ENCODE measurements around the gene RFX7. TPM values are rescaled to one million over a fixed set of nuclear protein-coding genes. Genes with fewer than 3 reads are reported as not detected.

RFX7 gene
- total and polyA plus RNA-seq, 4 experiments from 2014 or later = 0.30 to 37.5 (median 19.7) TPM

- no peak overlapping the region for H3K4me3 Mint-ChIP-seq
- intact Hi-C loops (cut with micrococcal nuclease) = no loop called here
These were observed 184.7 kb downstream of the RFX7 start for GRCh38 chr15:56058986-56059385.

GRCh38 chr15:56056626-56057025, 187.1 kb downstream of the RFX7 start:
- Mint-ChIP-seq H3K27ac (no peak overlapping the region), H3K4me3 (no peak overlapping the region), H3K9me3 (peaks cover 0 to 4% (median 2%) of the 10 kb centered on the region in 8 donors), H3K4me1 (peaks cover 0 to 5% (median 3%) of the 10 kb centered on the region in 4 donors), H3K36me3 (no peaks in the 10 kb centered on the region), H3K27me3 (peaks cover 4 to 6% of the 10 kb centered on the region in 2 donors)
- Histone ChIP-seq H3K27me3 (ENCODE audit: insufficient read depth, low read length) (no peaks in the 10 kb centered on the region), H3K36me3 (ENCODE audit: insufficient read depth, low read length) (no peaks in the 10 kb centered on the region), H3K9me3 (ENCODE audit: control insufficient read depth in 1 of 2, low read length in 2 of 2) (no peaks in the 10 kb centered on the region), H3K4me1 (ENCODE audit: insufficient read depth, low read length) (no peaks in the 10 kb centered on the region), H3K4me3 (ENCODE audit: low read length in 2 of 2) (no peak overlapping the region), H3K27ac (ENCODE audit: low read depth, low read length) (no peak overlapping the region)
- ChIA-PET POLR2A (ENCODE audit: partially characterized antibody) (no interaction called here), CTCF (ENCODE audit: partially characterized antibody) (no interaction called here)
- intact Hi-C loops (cut with micrococcal nuclease) = no loop called here
- DNase-seq = no peak

More at GRCh38 chr15:56058986-56059385, 184.7 kb downstream of the RFX7 start:
- H3K36me3 Mint-ChIP-seq = no peaks in the 10 kb centered on the region
- peaks cover 4 to 9% of the 10 kb centered on the region in 2 donors for H3K27me3 Mint-ChIP-seq
- Histone ChIP-seq H3K36me3 (ENCODE audit: insufficient read depth, low read length) (no peaks in the 10 kb centered on the region), H3K9me3 (ENCODE audit: control insufficient read depth in 1 of 2, low read length in 2 of 2) (no peaks in the 10 kb centered on the region), H3K27me3 (ENCODE audit: insufficient read depth, low read length) (no peaks in the 10 kb centered on the region), H3K4me3 (ENCODE audit: low read length in 2 of 2) (no peak overlapping the region), H3K27ac (ENCODE audit: low read depth, low read length) (no peak overlapping the region), H3K4me1 (ENCODE audit: insufficient read depth, low read length) (no peaks in the 10 kb centered on the region)
- CTCF ChIA-PET (ENCODE audit: partially characterized antibody) = no interaction called here
- no peak overlapping the region for H3K27ac Mint-ChIP-seq
- peaks cover 0 to 12% (median 4%) of the 10 kb centered on the region in 8 donors for H3K9me3 Mint-ChIP-seq
- DNase-seq = no peak
- H3K4me1 Mint-ChIP-seq = no peaks in the 10 kb centered on the region
- POLR2A ChIA-PET (ENCODE audit: partially characterized antibody) = no interaction called here

DNA sequence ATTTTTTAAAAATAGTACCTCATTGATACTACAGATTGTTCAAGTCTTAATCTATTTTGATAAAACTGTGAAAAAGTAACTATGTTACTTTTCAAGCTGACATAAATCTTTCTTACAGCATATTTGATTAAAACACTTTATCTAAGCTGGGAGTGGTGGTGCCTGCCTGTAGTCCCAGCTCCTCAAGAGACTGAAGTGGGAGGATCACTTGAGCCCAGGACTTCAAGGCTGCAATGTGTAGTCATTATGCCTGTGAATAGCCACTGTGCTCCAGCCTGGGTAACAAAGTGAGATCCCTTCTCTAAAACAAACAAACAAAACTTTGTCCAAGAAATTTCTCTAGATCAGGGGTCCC, 190.7 kb downstream of the RFX7 start:
- Mint-ChIP-seq H3K27ac (no peak overlapping the region), H3K4me3 (no peak overlapping the region), H3K4me1 (peaks cover 0 to 5% (median 3%) of the 10 kb centered on the region in 4 donors), H3K9me3 (no peaks in the 10 kb centered on the region), H3K36me3 (no peaks in the 10 kb centered on the region), H3K27me3 (no peaks in the 10 kb centered on the region)
- Histone ChIP-seq H3K4me1 (ENCODE audit: insufficient read depth, low read length) (no peaks in the 10 kb centered on the region), H3K4me3 (ENCODE audit: low read length in 2 of 2) (no peak overlapping the region), H3K36me3 (ENCODE audit: insufficient read depth, low read length) (no peaks in the 10 kb centered on the region), H3K27me3 (ENCODE audit: insufficient read depth, low read length) (no peaks in the 10 kb centered on the region), H3K27ac (ENCODE audit: low read depth, low read length) (no peak overlapping the region), H3K9me3 (ENCODE audit: control insufficient read depth in 1 of 2, low read length in 2 of 2) (no peaks in the 10 kb centered on the region)
- no peak for DNase-seq
- ChIA-PET POLR2A (ENCODE audit: partially characterized antibody) (interaction anchor here (1.3 kb wide), 1 partner anchor 9 kb away, joined by 3 read pairs; no protein-coding TSS in a partner anchor), CTCF (ENCODE audit: partially characterized antibody) (interaction anchor here (0.7 to 4.9 kb wide), 15 partner anchors 9 to 405 kb away, joined by 3 to 38 read pairs (median 5); partner anchors contain the start of gene NEDD4)
- intact Hi-C loops (cut with micrococcal nuclease) = loop anchor here (1.0 to 2.0 kb wide), 3 partner anchors 136 to 405 kb away; no protein-coding TSS in a partner anchor

GRCh38 chr15:56052395-56053045, 191.2 kb downstream of the RFX7 start:
- no peaks in the 10 kb centered on the region for H3K9me3 Mint-ChIP-seq
- H3K27me3 Mint-ChIP-seq = no peaks in the 10 kb centered on the region
- peaks cover 0 to 5% (median 3%) of the 10 kb centered on the region in 4 donors for H3K4me1 Mint-ChIP-seq
- H3K36me3 Mint-ChIP-seq = no peaks in the 10 kb centered on the region
- H3K27ac Mint-ChIP-seq = peak overlapping the region in 2 of 7 donors; percentile 31 to 36
- Histone ChIP-seq H3K4me3 (ENCODE audit: low read length in 2 of 2) (no peak overlapping the region), H3K4me1 (ENCODE audit: insufficient read depth, low read length) (no peaks in the 10 kb centered on the region), H3K9me3 (ENCODE audit: control insufficient read depth in 1 of 2, low read length in 2 of 2) (no peaks in the 10 kb centered on the region), H3K27me3 (ENCODE audit: insufficient read depth, low read length) (no peaks in the 10 kb centered on the region), H3K27ac (ENCODE audit: low read depth, low read length) (no peak overlapping the region), H3K36me3 (ENCODE audit: insufficient read depth, low read length) (no peaks in the 10 kb centered on the region)
- ChIA-PET CTCF (ENCODE audit: partially characterized antibody) (interaction anchor here (0.7 to 4.9 kb wide), 13 partner anchors 10 to 404 kb away, joined by 3 to 38 read pairs (median 4); partner anchors contain the start of gene NEDD4), POLR2A (ENCODE audit: partially characterized antibody) (interaction anchor here (0.8 to 1.3 kb wide), 2 partner anchors 9 to 193 kb away, joined by 3 read pairs; no protein-coding TSS in a partner anchor)
- intact Hi-C loops (cut with micrococcal nuclease) = loop anchor here (1.0 to 2.0 kb wide), 6 partner anchors 9 to 404 kb away; partner anchors contain the start of gene NEDD4
- H3K4me3 Mint-ChIP-seq = no peak overlapping the region
- peak in 4 of 5 donors; percentile 44 to 59 (median 47) for DNase-seq

DNA sequence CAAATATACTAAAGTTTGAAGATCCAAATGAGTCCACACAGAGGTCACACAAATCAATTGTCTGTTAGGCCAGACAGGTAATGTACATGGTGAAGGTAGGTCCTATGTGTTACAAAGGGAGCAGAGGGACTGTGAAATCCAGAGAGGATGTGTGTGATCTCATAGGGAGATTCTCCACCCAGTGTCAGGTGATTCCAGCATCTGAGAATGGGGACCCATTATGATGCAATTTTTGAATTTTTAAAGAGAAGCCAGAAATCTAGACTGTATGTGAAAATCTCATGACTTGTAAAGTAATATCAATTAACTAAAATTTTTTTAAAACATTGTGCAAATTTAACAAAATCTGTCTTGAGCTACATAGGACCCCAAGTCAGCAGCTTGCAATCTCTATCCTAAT, 192.0 kb downstream of the RFX7 start:
- Histone ChIP-seq H3K9me3 (ENCODE audit: control insufficient read depth in 1 of 2, low read length in 2 of 2) (no peaks in the 10 kb centered on the region), H3K4me3 (ENCODE audit: low read length in 2 of 2) (no peak overlapping the region), H3K4me1 (ENCODE audit: insufficient read depth, low read length) (no peaks in the 10 kb centered on the region), H3K27me3 (ENCODE audit: insufficient read depth, low read length) (no peaks in the 10 kb centered on the region), H3K36me3 (ENCODE audit: insufficient read depth, low read length) (no peaks in the 10 kb centered on the region), H3K27ac (ENCODE audit: low read depth, low read length) (no peak overlapping the region)
- no peaks in the 10 kb centered on the region for H3K9me3 Mint-ChIP-seq
- H3K27me3 Mint-ChIP-seq = no peaks in the 10 kb centered on the region
- CTCF ChIA-PET (ENCODE audit: partially characterized antibody) = interaction anchor here (0.9 to 4.9 kb wide), 6 partner anchors 11 to 403 kb away, joined by 3 to 38 read pairs (median 14); no protein-coding TSS in a partner anchor
- POLR2A ChIA-PET (ENCODE audit: partially characterized antibody) = interaction anchor here (0.8 kb wide), 1 partner anchor 194 kb away, joined by 3 read pairs; no protein-coding TSS in a partner anchor
- intact Hi-C loops (cut with micrococcal nuclease) = loop anchor here (1.0 to 2.0 kb wide), 4 partner anchors 8 to 205 kb away; partner anchors contain the start of gene NEDD4
- no peaks in the 10 kb centered on the region for H3K36me3 Mint-ChIP-seq
- peaks cover 0 to 5% (median 3%) of the 10 kb centered on the region in 4 donors for H3K4me1 Mint-ChIP-seq
- H3K4me3 Mint-ChIP-seq = no peak overlapping the region
- DNase-seq = no peak
- H3K27ac Mint-ChIP-seq = no peak overlapping the region

DNA sequence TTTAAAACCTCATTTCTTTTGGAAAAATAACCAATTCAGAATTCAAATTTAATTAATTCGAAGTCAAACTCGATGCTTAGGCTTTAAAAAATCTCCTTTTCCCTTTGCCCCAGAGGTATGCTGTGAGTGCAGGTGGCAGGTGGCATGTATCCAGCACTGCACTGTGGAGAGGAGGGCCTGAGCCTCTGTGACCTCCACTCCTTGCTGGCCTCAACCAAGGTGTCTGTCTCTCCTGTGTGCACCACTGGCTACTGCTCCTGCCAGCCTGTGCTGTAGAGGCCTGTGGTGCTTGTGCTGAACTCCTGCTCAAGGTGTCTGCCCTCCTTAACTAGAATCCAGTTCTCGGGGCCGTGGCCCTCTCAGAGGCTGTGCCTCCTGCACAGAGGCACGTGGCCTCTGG, 194.1 kb downstream of the RFX7 start:
- DNase-seq = no peak
- Histone ChIP-seq H3K4me3 (ENCODE audit: low read length in 2 of 2) (no peak overlapping the region), H3K9me3 (ENCODE audit: control insufficient read depth in 1 of 2, low read length in 2 of 2) (no peaks in the 10 kb centered on the region), H3K36me3 (ENCODE audit: insufficient read depth, low read length) (no peaks in the 10 kb centered on the region), H3K4me1 (ENCODE audit: insufficient read depth, low read length) (no peaks in the 10 kb centered on the region), H3K27ac (ENCODE audit: low read depth, low read length) (no peak overlapping the region), H3K27me3 (ENCODE audit: insufficient read depth, low read length) (no peaks in the 10 kb centered on the region)
- Mint-ChIP-seq H3K27ac (no peak overlapping the region), H3K9me3 (peaks cover 0 to 2% (median 0%) of the 10 kb centered on the region in 8 donors), H3K4me3 (peak overlapping the region in 1 of 8 donors; percentile 41), H3K36me3 (no peaks in the 10 kb centered on the region), H3K4me1 (peaks cover 0 to 5% (median 3%) of the 10 kb centered on the region in 4 donors), H3K27me3 (no peaks in the 10 kb centered on the region)
- intact Hi-C loops (cut with micrococcal nuclease) = no loop called here
- POLR2A ChIA-PET (ENCODE audit: partially characterized antibody) = no interaction called here
- CTCF ChIA-PET (ENCODE audit: partially characterized antibody) = no interaction called here

DNA sequence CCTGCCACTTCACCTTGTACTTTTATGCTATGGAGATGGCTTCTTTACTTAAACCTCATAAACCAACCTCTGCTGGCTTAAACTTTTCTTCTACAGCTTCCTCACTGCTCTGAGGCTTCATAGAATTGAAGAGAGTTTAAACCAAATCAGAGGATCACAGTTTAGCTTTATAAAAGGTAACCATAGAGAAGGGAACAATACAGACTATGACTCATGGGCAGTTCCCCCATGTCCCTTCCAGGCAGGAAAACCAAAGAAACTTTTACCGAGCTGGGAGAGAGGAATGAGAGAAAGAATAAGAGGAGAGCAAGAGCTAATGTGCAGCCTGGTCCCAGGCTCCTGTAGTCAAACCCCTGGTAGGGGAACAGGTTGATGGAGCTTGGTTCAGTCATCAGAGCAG, 196.3 kb downstream of the RFX7 start:
- Histone ChIP-seq H3K27me3 (ENCODE audit: insufficient read depth, low read length) (no peaks in the 10 kb centered on the region), H3K9me3 (ENCODE audit: control insufficient read depth in 1 of 2, low read length in 2 of 2) (no peaks in the 10 kb centered on the region), H3K27ac (ENCODE audit: low read depth, low read length) (no peak overlapping the region), H3K36me3 (ENCODE audit: insufficient read depth, low read length) (no peaks in the 10 kb centered on the region), H3K4me1 (ENCODE audit: insufficient read depth, low read length) (peaks cover 18% of the 10 kb centered on the region), H3K4me3 (ENCODE audit: low read length in 2 of 2) (no peak overlapping the region)
- Mint-ChIP-seq H3K4me3 (no peak overlapping the region), H3K4me1 (peaks cover 16 to 22% (median 19%) of the 10 kb centered on the region in 4 donors), H3K9me3 (peaks cover 0 to 5% (median 0%) of the 10 kb centered on the region in 8 donors), H3K27ac (peak overlapping the region in 1 of 7 donors; percentile 20), H3K36me3 (peaks cover 0 to 7% of the 10 kb centered on the region in 2 donors), H3K27me3 (no peaks in the 10 kb centered on the region)
- no peak for DNase-seq
- ChIA-PET CTCF (ENCODE audit: partially characterized antibody) (interaction anchor here (0.8 to 1.6 kb wide), 3 partner anchors 8 to 198 kb away, joined by 3 to 4 read pairs (median 3); no protein-coding TSS in a partner anchor), POLR2A (ENCODE audit: partially characterized antibody) (interaction anchor here (1.1 to 1.5 kb wide), 2 partner anchors 11 to 54 kb away, joined by 3 read pairs; partner anchors contain the start of gene NEDD4)
- intact Hi-C loops (cut with micrococcal nuclease) = no loop called here

All from CD4-positive, alpha-beta memory T cell (primary cell).